Esophagus squamous epithelium (tissue), 4 donors: ENCODE results near the gene REEP1.

Experiments
- CTCF ChIP-seq, 6 experiments: fragments of 450-650 bp in 4 of 6; fragments of 200-600 bp in 2 of 6; sonication (generic) in 2 of 6; IDR thresholded peaks; one replicate each; pipeline ENCODE4 v1.5.1; 2016 to 2019; ENCODE audit warnings: antibody characterized with exemption in 6 of 6, mild to moderate bottlenecking in 4 of 6, moderate library complexity in 4 of 6
- POLR2A ChIP-seq, 4 donors: fragments of 450-650 bp; IDR thresholded peaks; one replicate each; pipeline ENCODE4 v1.6.1; 2017; ENCODE audit warnings: antibody characterized with exemption in 4 of 4, mild to moderate bottlenecking in 4 of 4, moderate library complexity in 3 of 4

GRCh38 chr2:86239326-86239725, 98.1 kb downstream of the REEP1 start:
- TF ChIP-seq CTCF (IDR thresholded peaks at IDR 0.05) = no peak
- no peak for TF ChIP-seq POLR2A (IDR thresholded peaks at IDR 0.05)
